ENCODE measurements around the gene KNTC1.

The KNTC1 gene

DNA sequence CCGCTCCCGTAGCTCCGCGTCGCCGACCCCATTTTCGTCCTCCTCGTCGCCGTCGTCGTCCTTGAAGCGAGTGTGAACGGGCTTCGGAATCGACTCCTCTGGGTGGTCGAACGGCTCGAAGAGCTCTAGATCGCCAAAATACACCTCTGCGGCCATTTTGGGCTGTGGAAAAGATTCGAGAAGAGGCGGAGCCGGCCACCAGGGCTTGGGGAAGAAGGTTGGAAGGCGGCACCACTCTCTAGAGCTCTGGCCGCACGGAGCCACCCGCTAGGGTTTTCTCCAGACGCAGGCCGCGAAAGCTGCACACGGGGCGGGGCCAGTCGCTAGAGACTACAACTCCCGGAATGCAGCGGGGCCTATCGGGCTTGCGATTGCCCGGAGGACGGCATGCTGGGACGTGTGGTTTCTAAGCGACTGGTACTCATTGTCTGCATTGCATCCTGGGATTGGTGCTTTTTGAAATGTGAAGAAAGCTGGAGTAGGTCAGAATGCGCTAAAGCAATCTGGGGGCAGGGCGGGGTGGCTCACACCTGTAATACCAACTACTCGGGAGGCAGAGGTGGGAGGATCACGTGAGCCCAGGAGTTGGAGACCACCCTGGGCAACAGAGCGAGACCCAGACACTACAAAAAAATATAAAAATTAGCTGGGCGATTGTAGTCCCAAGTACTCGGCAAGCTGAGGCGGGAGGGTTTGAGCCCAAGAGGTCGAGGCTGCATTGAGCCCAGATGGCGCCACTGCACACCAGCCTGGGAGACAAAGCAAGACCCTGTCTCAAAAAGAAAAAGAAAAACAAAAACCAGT, 26.2 kb upstream of the KNTC1 start, which contains the start of gene ZCCHC8:
Gene ZCCHC8 (minus strand): TSS at position 248 of the 804 bp plus-strand sequence. CDS start 92 bp downstream, at position 156.
- TF ChIP-seq, protein P1, sequence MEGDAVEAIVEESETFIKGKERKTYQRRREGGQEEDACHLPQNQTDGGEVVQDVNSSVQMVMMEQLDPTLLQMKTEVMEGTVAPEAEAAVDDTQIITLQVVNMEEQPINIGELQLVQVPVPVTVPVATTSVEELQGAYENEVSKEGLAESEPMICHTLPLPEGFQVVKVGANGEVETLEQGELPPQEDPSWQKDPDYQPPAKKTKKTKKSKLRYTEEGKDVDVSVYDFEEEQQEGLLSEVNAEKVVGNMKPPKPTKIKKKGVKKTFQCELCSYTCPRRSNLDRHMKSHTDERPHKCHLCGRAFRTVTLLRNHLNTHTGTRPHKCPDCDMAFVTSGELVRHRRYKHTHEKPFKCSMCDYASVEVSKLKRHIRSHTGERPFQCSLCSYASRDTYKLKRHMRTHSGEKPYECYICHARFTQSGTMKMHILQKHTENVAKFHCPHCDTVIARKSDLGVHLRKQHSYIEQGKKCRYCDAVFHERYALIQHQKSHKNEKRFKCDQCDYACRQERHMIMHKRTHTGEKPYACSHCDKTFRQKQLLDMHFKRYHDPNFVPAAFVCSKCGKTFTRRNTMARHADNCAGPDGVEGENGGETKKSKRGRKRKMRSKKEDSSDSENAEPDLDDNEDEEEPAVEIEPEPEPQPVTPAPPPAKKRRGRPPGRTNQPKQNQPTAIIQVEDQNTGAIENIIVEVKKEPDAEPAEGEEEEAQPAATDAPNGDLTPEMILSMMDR (conservative IDR thresholded peaks at IDR 0.05; ENCODE audit: control insufficient read depth, insufficient read depth, low read depth, low read length): no peak
- H3K4me3 ChIP-seq (ENCODE audit: control insufficient read depth, low read depth, low read length): peak within 1 kb of the TSS; percentile 76
- peak; percentile 98 for DNase-seq (ENCODE audit: low read depth)

DNA sequence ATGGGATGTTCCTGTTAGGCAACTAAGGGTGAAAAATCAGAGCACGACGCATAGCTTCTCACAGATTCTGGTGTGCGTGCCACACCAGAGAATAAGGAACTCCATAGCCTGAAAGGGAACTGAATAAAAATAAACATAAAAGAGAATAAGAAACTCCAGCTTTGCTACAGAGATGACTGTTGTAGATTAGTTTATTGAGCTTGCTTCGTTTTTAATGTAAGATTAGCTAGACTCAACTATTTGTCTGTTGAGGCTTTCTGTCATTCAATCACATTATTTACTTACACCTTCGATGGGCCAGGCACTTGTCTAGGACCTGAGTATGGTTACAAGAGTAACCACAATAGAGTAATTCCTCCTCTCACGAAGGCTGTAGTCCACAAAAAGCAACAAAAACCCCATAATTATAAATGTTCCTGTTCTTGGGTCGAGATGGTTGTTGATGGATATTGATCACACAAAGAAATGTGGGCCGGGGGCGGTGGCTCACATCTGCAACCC, 25.5 kb upstream of the KNTC1 start:
- TF ChIP-seq, protein P1 (conservative IDR thresholded peaks at IDR 0.05; ENCODE audit: control insufficient read depth, insufficient read depth, low read depth, low read length): no peak

DNA sequence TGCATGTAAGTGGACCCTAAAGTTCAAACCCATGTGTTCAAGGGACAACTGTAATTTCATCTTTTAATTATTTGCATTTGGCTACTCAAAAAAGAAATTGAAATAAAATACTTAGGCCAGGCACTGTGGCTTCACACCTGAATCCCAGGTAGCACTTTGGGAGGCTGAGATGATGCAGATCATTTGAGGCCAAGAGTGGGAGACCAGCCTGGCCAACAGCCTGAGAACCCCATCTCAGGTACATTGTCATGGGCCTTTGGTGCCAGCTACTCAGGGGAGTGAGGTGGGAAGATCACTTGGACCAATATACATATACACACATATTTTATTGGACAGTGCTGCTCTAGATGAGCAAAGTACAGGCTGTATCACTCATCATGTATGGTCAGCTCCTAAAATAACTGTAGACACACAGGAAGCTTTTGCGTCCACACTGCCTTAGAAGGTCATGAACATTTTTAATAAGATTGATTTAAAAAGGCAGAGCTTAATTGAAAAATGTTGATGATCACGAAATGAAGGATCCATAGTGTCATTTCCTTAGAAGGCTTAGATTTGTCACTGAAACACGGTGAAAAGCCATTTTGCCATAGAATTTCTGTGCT, 23.8 kb upstream of the KNTC1 start:
- DNase-seq (ENCODE audit: low read depth): no peak
- H3K4me3 ChIP-seq (ENCODE audit: control insufficient read depth, low read depth, low read length): no peak overlapping the region
- TF ChIP-seq, protein P1 (conservative IDR thresholded peaks at IDR 0.05; ENCODE audit: control insufficient read depth, insufficient read depth, low read depth, low read length): no peak

More for the DNA sequence above, 25.5 kb upstream of the KNTC1 start:
- H3K4me3 ChIP-seq (ENCODE audit: control insufficient read depth, low read depth, low read length): peak overlapping the region; percentile 76
- DNase-seq (ENCODE audit: low read depth): no peak

DNA sequence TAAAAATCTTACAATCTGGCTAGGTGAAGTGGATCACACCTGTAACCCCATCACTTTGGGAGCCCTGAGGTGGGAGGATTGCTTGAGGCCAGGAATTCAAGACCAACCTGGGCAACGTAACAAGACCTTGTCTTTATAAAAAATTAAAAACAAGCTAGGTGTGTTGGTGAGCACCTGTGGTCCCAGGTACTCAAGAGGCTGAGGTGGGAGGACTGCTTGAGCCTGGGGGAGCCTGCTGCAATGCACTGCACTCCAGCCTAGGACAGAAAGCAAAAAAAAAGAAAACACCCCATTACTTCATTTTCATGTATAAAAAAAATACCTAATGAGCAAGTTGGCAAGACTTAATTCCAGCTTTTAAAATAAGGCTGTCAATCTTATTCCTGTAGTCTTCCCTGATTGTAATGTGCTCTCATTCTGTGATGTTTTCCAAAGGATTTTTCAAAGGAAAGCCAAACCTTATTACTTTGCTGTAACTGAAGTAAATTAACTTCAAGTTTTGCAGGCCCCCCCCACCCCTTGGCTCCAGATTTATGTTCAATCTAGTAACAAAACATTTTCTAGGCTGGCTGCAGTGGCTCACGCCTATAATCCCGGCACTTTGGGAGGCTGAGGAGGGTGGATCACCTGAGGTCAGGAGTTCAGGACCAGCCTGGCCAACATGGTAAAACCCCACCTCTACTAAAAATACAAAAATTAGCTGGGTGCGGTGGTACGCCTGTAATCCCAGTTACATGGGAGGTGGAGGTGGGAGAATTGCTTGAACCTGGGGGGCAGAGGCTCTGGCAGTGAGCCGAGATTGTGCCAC, 23.1 kb upstream of the KNTC1 start:
- TF ChIP-seq, protein P1 (conservative IDR thresholded peaks at IDR 0.05; ENCODE audit: control insufficient read depth, insufficient read depth, low read depth, low read length): no peak
- no peak for DNase-seq (ENCODE audit: low read depth)
- H3K4me3 ChIP-seq (ENCODE audit: control insufficient read depth, low read depth, low read length): no peak overlapping the region

DNA sequence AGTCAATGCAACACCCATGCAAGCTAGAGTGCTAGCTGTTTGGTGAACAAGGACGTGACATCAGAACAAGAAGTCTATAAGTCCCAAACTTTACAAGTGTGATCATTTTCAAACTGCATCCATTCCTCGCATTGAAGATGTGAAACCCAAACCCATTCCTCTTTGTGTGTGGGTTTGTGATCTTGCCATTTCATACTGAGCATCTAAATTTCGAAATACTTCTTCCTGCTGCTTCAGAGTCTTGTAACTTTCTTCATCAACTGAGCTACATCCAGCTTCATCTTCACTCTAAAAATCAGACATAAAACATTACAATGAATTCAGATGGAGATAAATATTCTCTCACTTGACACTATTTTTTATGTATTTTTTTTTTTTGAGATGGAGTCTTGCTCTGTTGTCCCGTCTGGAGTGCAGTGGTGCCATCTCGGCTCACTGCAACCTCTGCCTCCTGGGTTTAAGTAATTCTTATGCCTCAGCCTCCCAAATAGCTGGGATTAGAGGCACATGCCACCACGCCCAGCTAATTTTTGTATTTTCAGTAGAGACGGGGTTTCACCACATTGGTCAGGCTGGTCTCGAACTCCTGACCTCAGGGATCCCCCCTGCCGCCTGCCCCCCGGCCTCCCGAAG, 21.5 kb upstream of the KNTC1 start:
- no peak for DNase-seq (ENCODE audit: low read depth)

More for the DNA sequence above, 21.5 kb upstream of the KNTC1 start:
- TF ChIP-seq, protein P1 (conservative IDR thresholded peaks at IDR 0.05; ENCODE audit: control insufficient read depth, insufficient read depth, low read depth, low read length): no peak
- no peak overlapping the region for H3K4me3 ChIP-seq (ENCODE audit: control insufficient read depth, low read depth, low read length)

Measured in fibroblast of mammary gland (primary cell).